Right hindlimb (tissue), 1 donor: Measurements from ENCODE around the gene FAM181B.

Experiments used
- DNase-seq: peaks from one replicate; pipeline ENCODE4 v3.0.0-alpha.2; 2018

The FAM181B gene

DNA sequence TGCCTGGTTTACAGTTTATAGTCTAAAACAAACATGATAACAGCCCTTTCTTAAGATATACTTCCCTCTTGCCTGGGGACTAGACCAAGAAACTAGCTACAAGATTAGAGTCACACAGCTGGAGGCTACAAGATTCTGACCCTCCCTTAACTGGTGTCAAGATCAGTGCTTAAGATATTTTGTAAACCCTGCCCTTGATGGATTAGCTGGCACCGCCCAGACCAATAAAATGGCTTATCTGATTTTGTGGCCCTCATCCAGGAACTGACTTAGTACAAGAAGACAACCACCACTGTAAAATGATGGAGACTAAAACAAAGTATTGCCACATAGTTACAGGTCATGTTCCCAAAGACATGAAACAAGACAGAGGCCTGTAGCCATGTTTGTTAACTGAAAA, 53.4 kb downstream of the FAM181B start:
- DNase-seq: no peak
